DND-41 (cell line): ENCODE results near the gene TRAF1.

ENCODE experiments used
- ATAC-seq: fragments of 200-7000 bp; cut with Tn5 transposase; 3 replicates; pipeline ENCODE4 v1.9.1; 2021; ENCODE audit warnings: low read depth; ENCODE audit not compliant: insufficient read depth
- DNase-seq: peaks from one replicate; pipeline ENCODE4 v3.0.0-alpha.2; 2020
- H2AFZ ChIP-seq: 2 replicates; pipeline ENCODE4 v1.6.0; 2012; ENCODE audit warnings: low read depth, low read length
- H3K27ac ChIP-seq: 2 replicates; pipeline ENCODE4 v1.5.1; 2012; ENCODE audit warnings: low read length, inconsistent platforms
- H3K27me3 ChIP-seq: fragments of 200-600 bp; sonication (generic); 2 replicates; pipeline ENCODE4 v1.6.0; 2012; ENCODE audit warnings: low read length, mild to moderate bottlenecking, inconsistent platforms; ENCODE audit not compliant: insufficient read depth, poor library complexity
- H3K36me3 ChIP-seq: 2 replicates; pipeline ENCODE4 v1.5.1; 2012; ENCODE audit warnings: low read length, inconsistent platforms; ENCODE audit not compliant: insufficient read depth
- H3K4me1 ChIP-seq: 2 replicates; pipeline ENCODE4 v1.5.1; 2012; ENCODE audit warnings: mild to moderate bottlenecking, low read length; ENCODE audit not compliant: insufficient read depth
- H3K4me2 ChIP-seq: 2 replicates; pipeline ENCODE4 v1.6.0; 2012; ENCODE audit warnings: mild to moderate bottlenecking, moderate library complexity, low read length, inconsistent platforms; ENCODE audit not compliant: insufficient read depth
- H3K4me3 ChIP-seq, 2 experiments: fragments of 200-600 bp in 1 of 2; shearing (Covaris generic) in 1 of 2; 2 replicates each; pipeline ENCODE4 v1.5.1; 2012 to 2016; ENCODE audit warnings: inconsistent platforms in 2 of 2, low read length in 2 of 2, mild to moderate bottlenecking in 2 of 2, low read depth in 1 of 2, moderate library complexity in 1 of 2
- H3K79me2 ChIP-seq: 2 replicates; pipeline ENCODE4 v1.6.0; 2012; ENCODE audit warnings: low read length, inconsistent platforms; ENCODE audit not compliant: insufficient read depth
- H3K9ac ChIP-seq: 2 replicates; pipeline ENCODE4 v1.6.0; 2012; ENCODE audit warnings: low read depth, mild to moderate bottlenecking, inconsistent platforms, low read length, moderate library complexity
- H3K9me3 ChIP-seq: 2 replicates; pipeline ENCODE4 v1.5.1; 2012; ENCODE audit warnings: low read length, moderate library complexity, mild to moderate bottlenecking, inconsistent platforms; ENCODE audit not compliant: insufficient read depth, severe bottlenecking
- H4K20me1 ChIP-seq: 2 replicates; pipeline ENCODE4 v1.6.0; 2012; ENCODE audit warnings: low read length; ENCODE audit not compliant: insufficient read depth
- EZH2 ChIP-seq: IDR thresholded peaks from 3 replicates; pipeline ENCODE4 v1.6.1; 2012; ENCODE audit warnings: borderline replicate concordance, low read depth, mild to moderate bottlenecking, moderate library complexity, low read length, inconsistent platforms; ENCODE audit not compliant: severe bottlenecking
- TF ChIP-seq, protein P1 (sequence below): IDR thresholded peaks from 2 replicates; pipeline ENCODE4 v1.5.1; 2012; ENCODE audit warnings: borderline replicate concordance, low read length, moderate library complexity, mild to moderate bottlenecking; ENCODE audit not compliant: poor library complexity, severe bottlenecking; ENCODE audit errors: extremely low read depth

Gene TRAF1

DNA sequence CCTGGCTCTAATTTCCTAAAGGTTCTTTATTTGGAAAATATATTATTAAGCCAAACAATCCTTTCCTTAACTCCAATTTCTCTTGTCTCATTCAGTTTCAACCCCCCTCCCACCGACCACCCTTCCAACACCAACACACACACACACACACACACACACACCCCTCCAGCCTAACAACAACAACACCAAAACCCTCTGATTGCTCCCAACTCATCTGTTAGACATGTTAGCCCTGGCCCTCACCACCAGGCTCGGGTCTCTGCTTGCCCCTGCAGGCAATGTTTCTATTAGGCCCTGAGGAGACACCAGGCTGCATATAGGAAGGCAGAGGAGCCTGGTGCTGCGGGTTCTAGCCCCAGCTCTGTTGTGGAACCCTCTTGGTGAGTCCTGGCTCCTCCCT, 18.4 kb upstream of the TRAF1 start:
- H3K27me3 ChIP-seq = no peaks in the 10 kb centered on the region
- no peaks in the 10 kb centered on the region for H4K20me1 ChIP-seq
- ATAC-seq (no peak), DNase-seq (no peak)
- no peaks in the 10 kb centered on the region for H3K9me3 ChIP-seq
- no peaks in the 10 kb centered on the region for H3K4me1 ChIP-seq
- no peak overlapping the region for H3K9ac ChIP-seq
- TF ChIP-seq, protein P1, sequence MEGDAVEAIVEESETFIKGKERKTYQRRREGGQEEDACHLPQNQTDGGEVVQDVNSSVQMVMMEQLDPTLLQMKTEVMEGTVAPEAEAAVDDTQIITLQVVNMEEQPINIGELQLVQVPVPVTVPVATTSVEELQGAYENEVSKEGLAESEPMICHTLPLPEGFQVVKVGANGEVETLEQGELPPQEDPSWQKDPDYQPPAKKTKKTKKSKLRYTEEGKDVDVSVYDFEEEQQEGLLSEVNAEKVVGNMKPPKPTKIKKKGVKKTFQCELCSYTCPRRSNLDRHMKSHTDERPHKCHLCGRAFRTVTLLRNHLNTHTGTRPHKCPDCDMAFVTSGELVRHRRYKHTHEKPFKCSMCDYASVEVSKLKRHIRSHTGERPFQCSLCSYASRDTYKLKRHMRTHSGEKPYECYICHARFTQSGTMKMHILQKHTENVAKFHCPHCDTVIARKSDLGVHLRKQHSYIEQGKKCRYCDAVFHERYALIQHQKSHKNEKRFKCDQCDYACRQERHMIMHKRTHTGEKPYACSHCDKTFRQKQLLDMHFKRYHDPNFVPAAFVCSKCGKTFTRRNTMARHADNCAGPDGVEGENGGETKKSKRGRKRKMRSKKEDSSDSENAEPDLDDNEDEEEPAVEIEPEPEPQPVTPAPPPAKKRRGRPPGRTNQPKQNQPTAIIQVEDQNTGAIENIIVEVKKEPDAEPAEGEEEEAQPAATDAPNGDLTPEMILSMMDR = no peak
- no peak for TF ChIP-seq EZH2
- no peak overlapping the region for H2AFZ ChIP-seq
- H3K36me3 ChIP-seq = no peaks in the 10 kb centered on the region
- no peak overlapping the region for H3K27ac ChIP-seq
- no peak overlapping the region for H3K4me2 ChIP-seq
- no peaks in the 10 kb centered on the region for H3K79me2 ChIP-seq
- H3K4me3 ChIP-seq = no peak overlapping the region

DNA sequence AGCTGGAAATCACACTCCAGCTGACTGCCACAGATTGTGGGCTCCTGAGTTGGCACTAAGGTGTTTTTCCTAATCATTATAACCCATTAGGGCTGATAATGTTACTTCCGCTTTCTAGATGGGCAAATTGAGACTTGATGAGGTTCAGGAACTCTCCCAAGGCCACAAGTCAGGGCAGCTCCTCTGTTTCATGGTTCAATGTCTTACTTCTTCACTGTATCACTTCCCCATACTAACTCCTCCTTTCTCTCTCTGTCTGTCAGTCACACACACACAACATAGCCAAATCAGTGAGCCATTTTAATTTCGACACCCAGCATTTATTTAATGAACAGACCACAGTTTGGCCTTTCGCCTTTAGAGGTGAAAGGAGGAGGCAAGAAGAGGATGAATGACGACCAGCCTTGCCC, 17.8 kb upstream of the TRAF1 start:
- H3K27me3 ChIP-seq = no peaks in the 10 kb centered on the region
- no peak overlapping the region for H2AFZ ChIP-seq
- no peaks in the 10 kb centered on the region for H3K9me3 ChIP-seq
- no peaks in the 10 kb centered on the region for H3K36me3 ChIP-seq
- H3K4me1 ChIP-seq = no peaks in the 10 kb centered on the region
- H4K20me1 ChIP-seq = no peaks in the 10 kb centered on the region
- TF ChIP-seq, protein P1 = no peak
- TF ChIP-seq EZH2 = no peak
- H3K9ac ChIP-seq = no peak overlapping the region
- no peak overlapping the region for H3K4me2 ChIP-seq
- H3K79me2 ChIP-seq = no peaks in the 10 kb centered on the region
- no peak overlapping the region for H3K27ac ChIP-seq
- no peak overlapping the region for H3K4me3 ChIP-seq
- no peak for ATAC-seq
- DNase-seq = no peak

DNA sequence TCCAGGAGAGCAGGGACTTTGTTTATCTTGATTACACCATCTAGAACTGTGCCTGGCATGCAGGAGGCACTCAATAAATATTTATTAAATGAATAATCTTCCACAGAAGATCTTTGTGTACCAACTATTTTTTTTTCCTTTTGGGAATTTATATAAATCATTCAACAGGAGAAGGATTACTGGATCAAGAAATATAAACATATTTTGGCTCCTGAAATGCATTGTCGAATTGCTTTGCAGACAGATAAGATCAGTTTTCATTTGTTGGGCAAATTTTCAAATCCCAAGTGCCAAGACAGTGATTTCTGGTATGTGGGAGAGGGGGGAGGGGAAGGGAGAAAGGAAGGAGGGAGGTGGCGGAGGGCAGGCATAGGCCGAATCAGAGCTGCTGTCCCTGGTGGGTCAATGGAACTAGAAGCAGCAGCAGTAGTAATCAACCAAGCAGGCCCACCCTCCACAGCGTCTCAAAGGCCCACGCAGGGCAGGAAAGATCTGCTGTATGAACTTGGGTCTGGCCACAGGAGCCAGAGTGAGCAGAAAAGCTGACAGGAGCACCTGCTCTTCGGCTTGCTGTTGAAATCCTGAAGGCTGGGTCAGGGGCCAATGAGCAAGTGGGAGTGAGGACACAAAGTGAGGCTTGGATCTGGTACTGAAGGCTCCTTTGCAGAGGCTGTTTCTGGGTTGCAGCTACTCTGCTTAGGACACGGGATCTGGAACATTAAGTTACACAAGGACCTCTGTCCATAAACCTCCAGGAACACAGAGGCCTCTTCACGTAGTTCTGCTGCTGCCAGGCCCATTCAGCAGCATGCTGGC, 15.8 kb upstream of the TRAF1 start:
- H3K4me2 ChIP-seq = no peak overlapping the region
- ATAC-seq (no peak), DNase-seq (no peak)
- H3K27ac ChIP-seq = no peak overlapping the region
- TF ChIP-seq, protein P1 = no peak
- no peak for TF ChIP-seq EZH2
- peaks cover 6% of the 10 kb centered on the region for H3K4me1 ChIP-seq
- H2AFZ ChIP-seq = no peak overlapping the region
- H3K27me3 ChIP-seq = no peaks in the 10 kb centered on the region
- no peaks in the 10 kb centered on the region for H4K20me1 ChIP-seq
- H3K36me3 ChIP-seq = no peaks in the 10 kb centered on the region
- H3K79me2 ChIP-seq = no peaks in the 10 kb centered on the region
- no peak overlapping the region for H3K4me3 ChIP-seq
- H3K9ac ChIP-seq = no peak overlapping the region
- no peaks in the 10 kb centered on the region for H3K9me3 ChIP-seq
